C4-2B (cell line): Measurements from ENCODE around the gene SORCS2.

Experiments
- H3K27ac ChIP-seq: fragments of 450-650 bp; 2 replicates; pipeline ENCODE4 v1.5.1; 2017
- CTCF ChIP-seq: fragments of 450-650 bp; conservative IDR thresholded peaks from 2 replicates; pipeline ENCODE4 v1.5.1; 2017; ENCODE audit warnings: mild to moderate bottlenecking
- ZFX ChIP-seq: fragments of 450-650 bp; IDR thresholded peaks from 2 replicates; pipeline ENCODE4 v1.6.1; 2017

The SORCS2 gene

GRCh38 chr4:7530932-7531639, 338.7 kb downstream of the SORCS2 start:
- no peak overlapping the region for H3K27ac ChIP-seq
- no peak for TF ChIP-seq ZFX
- TF ChIP-seq CTCF, result no peak

GRCh38 chr4:7531640-7531994, 339.3 kb downstream of the SORCS2 start:
- H3K27ac ChIP-seq, result no peak overlapping the region
- TF ChIP-seq ZFX, result no peak
- TF ChIP-seq CTCF, result no peak

- TF ChIP-seq ZFX (no peak), CTCF (no peak)
- H3K27ac ChIP-seq, result no peak overlapping the region
These were observed 339.7 kb downstream of the SORCS2 start for GRCh38 chr4:7532043-7532442.

GRCh38 chr4:7533267-7533666, 340.9 kb downstream of the SORCS2 start:
- no peak for TF ChIP-seq ZFX
- TF ChIP-seq CTCF, result no peak
- no peak overlapping the region for H3K27ac ChIP-seq

DNA sequence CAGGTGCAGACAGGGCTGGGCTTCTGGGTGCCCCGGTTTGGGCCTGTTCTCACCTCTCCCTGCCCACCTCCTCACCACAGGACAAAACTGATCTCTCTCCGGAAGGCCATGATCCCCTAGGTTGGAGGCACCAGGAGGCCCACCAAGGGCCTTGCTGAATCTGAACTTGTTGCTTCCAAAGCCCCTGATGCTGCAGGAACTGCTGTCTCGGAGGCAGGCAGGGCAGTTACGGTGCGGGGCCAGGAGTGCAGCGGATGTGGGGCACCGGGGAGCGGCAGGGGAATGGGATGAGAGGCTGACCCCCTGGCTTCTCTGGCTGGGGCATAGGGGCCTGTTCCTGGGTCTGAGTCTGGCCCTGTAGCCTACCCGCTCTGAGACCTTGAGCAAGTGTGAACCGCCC, 342.8 kb downstream of the SORCS2 start:
- H3K27ac ChIP-seq, result no peak overlapping the region
- TF ChIP-seq ZFX (no peak), CTCF (no peak)

- TF ChIP-seq CTCF (no peak), ZFX (no peak)
- no peak overlapping the region for H3K27ac ChIP-seq
These were observed 343.3 kb downstream of the SORCS2 start for GRCh38 chr4:7535619-7536018.

DNA sequence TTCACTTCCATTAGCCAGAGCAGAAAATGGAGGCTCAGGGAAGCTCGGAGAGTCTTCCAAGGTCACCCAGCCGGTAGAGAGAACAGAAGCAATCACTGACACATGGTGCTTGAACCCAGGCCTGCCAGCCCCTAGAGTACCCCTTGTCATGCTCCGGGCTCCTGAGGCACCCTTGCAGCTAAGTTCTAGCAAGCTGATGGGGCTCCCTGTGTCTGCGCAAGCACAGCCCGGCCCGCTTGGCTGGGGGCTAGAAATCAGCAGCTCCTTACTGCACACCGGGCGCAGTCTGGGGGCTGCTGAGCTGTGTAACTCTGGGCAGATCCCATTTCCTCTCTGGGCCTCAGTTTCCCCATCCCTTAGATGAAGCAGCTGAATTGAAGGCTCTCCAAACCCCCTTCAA, 344.5 kb downstream of the SORCS2 start:
- H3K27ac ChIP-seq, result no peak overlapping the region
- no peak for TF ChIP-seq CTCF
- TF ChIP-seq ZFX, result no peak
